ENCODE data around the gene PSMB10.

The PSMB10 gene

GRCh38 chr16:67963662-67964321 lies 27.1 kb upstream of the PSMB10 start:
- no peak for DNase-seq

DNA sequence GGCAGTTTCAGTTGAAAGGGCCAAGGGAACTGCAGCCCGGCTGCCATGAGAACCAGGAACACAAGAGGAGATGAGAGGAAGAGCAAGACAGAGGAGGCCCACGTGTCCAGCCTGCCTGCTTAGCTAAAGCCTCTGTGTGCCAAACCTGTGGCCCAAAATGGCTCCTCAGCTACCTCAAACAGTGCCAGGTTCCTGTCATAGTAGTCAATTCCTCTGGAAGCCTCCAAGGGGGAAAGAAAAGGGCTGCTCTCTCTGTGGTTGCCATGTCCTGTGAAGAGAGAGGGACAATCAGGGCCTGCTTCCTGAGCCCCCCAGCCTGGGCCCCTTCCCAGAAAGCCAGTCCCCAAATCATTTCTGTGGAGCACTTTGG lies 26.6 kb upstream of the PSMB10 start:
- no peak for DNase-seq

- DNase-seq = no peak
Observed at GRCh38 chr16:67962135-67962534, 25.5 kb upstream of the PSMB10 start.

DNA sequence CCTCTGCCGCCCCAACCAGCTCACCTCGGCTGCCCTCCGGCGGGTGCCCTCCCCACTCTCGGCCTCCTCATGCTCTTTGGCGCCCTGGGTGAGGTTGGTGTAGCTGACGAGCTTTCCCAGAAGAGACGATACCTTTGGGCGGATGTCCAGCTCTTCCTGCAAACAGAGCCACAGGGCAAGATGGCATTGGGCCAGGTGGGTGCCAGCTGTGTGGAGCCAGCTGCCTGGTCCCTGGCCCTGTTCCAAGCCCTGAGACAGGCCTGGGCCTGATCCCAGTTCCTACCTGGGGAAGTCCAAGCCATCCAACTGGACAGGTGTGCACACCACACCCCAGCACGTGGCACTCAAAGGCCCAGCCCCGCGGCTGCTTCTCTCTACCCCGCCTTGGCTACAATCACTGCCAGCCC lies 24.9 kb upstream of the PSMB10 start:
- DNase-seq = no peak

DNA sequence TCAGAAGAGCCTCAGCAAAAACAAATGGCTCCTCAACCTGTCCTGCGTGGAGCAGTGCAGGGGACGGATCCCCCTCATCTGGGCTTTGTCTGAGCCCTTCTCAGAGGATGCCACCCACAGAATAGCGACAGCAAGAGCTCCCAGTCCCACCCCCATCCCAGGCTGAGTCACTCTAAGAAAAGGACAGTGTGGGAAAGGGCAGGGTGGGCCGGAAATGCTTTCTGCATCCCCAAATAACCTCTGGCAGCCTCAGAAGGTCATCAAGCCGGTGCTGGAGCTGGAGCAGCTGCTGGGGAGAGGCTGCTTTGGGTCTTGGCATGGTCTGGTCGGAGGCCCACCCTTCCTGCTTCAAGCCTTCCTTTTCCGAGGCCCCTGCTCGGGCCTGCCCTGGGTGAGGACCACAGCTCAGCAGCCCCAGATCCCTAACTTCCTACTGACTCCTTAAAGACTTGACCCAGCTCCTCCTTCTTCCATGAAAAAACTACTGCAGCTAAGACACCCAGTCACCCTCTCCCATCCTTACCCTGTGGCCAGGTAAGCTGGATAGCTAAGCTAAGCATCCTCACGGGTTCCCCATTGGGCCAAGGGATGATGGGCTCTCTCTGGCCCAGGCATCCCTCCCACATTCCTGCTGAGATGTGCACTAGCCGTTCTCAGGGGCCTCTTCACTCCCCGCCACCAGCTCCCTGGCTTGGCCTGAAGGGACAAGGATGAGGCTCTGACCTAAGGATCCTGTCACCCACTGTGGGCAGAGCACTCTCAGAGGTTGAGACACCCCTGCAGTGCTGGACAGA lies 23.1 kb upstream of the PSMB10 start:
- no peak for DNase-seq

DNA sequence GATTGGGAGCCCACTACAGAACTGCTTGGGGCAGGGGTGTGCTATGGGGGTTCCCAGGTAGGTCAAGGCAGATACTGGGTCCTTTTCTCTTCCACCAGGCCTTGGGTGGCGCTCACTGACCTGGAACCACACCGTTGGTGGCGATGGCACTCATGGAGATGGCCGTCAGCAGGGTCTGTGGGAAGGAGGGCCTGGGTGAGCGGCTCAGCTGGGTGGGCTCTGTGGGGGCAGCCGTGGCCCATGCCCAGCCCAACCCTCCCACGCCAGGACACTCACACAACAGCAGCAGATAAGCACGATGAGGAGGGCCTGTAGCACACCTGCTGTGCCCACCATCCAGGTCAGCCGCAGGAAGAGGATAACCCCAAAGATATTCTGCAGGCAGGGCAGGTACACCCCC lies 21.0 kb upstream of the PSMB10 start:
- no peak for DNase-seq

- no peak for DNase-seq
Observed at GRCh38 chr16:67954421-67955196, 18.0 kb upstream of the PSMB10 start.

- no peak for DNase-seq
Observed at GRCh38 chr16:67953641-67954375, 17.2 kb upstream of the PSMB10 start.

DNA sequence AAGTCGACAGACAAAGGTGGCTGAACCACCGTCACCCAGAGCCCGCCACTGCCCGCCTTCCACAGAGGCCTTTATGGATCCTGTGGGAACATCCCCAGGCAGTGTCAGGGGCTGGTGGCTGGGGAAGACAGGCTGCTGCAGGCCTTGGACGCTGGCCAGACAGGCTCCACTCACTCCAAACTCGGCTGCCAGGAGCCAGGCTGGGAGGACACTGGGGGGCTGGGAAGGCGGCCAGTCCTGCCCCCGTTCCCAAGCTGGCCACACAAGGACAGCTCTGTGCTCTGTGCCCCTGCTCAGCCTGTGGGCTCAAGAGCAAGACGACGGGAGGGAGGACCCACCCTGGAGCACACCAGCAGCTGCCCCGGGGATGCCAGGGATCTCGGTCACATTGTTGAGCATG lies 14.8 kb upstream of the PSMB10 start:
- DNase-seq = no peak

- no peak for DNase-seq
Observed at GRCh38 chr16:67950335-67950843, 13.7 kb upstream of the PSMB10 start.

GRCh38 chr16:67949645-67950044 lies 13.0 kb upstream of the PSMB10 start:
- no peak for DNase-seq

DNA sequence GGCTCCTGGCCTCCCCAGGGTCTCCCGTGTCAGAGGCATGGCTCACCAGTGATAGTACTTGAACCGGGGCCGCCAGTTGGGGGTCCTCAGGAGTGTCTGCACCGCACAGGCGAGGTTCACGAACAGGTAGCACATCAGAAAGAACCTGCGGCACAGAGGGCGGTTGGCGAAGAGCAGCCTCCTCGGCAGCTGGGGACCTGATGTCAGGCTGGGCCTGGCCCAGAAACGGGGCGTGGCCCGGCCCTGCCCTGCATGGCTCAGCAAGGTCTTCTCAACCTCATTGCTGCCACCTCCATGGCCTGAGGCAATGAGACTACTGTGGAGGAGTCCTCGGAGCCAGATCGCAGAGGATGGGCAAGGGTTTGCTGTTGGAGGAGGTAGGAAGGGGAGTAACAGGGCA lies 11.4 kb upstream of the PSMB10 start:
- DNase-seq = no peak

DNA sequence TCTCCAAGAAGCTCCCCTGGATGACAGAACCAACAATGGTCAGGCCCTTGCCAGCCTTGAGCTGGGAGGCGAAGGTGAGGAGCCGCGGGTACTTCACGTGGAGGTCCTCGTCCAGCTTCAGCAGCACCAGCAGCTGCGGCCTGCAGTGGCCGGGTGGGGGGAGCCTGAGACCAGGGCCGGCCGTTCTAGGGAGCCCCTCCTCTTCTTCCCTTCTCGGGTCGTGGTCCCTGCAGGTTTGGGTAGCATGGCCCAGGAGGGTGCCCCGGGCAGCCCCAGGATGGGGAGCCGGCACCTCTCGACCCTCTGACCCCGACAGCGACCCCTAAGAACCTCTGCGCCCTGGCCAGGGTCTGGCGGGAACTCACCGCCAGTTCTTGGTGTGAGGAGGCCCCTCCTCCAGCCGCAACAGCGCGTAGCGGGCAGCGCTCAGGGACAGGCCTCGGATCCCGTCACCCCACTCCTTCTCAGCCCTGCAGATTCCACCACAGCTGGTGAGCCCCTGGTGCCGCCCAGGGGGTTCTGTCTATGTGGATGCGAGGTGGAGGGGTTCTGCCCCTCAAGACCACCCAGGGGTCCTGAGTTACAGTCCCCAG lies 10.4 kb upstream of the PSMB10 start:
- no peak for DNase-seq

GRCh38 chr16:67946128-67946569 lies 9.5 kb upstream of the PSMB10 start:
- DNase-seq = no peak

DNA sequence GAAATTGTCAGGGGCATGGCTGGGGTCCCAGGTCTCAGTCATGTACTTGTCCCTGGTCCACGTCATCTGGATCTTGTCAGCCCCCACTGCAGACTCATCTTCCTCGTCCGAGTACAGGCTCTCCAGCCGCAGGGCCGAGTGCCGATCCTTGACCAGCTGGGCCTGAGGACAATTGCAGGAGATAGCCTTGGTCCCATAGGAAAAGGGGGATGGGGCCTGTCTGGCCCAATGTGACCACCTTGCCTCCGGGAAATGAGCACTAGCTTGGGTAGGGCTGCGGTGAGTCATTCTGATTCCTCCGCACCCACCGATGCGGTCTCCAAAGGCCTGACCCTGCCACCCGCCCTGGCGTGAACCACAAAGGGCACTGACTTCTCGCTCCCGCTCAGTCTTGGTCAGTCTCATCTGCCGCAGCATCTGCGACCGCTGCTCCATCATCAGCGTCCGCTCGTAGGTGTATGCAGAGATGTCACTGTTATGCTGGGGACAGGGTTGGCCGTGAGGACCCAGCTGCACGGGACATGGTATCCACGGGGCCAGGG lies 8.8 kb upstream of the PSMB10 start:
- no peak for DNase-seq

- no peak for DNase-seq
Observed at GRCh38 chr16:67944690-67945391, 8.2 kb upstream of the PSMB10 start.

DNA sequence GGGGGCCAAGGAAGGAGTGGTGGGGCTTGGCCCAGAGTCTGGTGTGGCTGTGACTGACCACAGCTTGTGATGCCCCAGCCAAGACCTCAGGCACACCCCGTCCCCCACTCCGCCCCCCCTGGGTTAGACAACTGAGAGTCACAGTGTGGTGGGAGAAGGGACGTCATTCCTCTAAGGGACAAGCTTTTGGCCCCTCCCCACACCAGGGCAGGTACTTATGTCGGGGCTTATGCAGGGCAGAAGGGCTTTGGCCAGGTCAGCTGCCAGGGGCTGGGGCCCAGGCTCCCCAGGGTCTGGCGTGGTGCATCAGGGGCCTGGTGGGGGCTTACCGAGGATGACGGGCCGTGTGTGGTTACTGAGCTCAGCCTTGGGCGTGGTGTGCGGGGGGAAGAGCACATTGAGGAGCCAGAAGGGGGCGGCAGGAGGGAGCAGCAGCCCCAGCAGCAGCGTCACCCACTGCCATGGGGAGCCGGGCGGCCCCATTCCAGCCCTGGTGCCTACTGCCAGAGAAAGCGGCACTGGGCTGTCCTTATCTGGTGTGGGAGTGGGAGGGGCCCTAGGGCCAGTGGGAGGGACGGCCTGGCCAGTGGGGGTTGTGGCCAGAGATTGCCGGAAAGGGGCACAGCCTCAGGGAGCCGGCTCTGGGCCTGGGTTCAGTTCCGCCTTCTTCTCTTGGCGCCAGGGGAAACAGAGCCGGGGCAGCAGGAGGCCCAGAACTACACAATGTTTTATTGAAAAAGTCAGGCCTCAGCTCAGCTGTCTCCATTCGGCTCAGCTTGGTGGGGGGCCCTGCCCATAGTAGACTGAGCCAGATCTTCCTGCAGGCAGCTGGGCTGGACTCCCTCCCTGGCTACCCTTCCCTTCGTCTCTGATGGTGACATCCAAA lies 7.2 kb upstream of the PSMB10 start, which contains the start of gene LCAT:
Gene LCAT, minus strand, starts transcription at position 502 of the 886 bp plus-strand sequence. Its CDS starts 19 bp downstream, at position 483.
- DNase-seq = no peak

DNA sequence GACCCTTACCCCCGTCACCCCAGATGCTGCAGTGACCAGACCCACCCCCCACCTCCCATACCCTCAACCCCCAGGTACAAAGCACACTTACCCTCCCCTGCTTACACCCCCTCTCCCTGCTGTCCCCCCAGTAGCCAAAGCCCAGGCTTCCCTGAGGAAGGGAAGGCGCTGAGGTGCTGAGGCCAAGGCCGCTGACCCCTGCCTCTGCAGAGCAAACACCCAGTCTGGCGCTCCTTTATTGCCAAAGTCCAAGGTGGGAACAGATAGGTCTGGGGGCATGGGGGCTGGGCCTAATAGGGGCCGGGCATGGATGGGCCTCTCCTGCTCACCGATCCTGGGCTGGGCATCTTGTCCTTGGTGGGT lies 6.6 kb upstream of the PSMB10 start:
- DNase-seq = no peak

DNA sequence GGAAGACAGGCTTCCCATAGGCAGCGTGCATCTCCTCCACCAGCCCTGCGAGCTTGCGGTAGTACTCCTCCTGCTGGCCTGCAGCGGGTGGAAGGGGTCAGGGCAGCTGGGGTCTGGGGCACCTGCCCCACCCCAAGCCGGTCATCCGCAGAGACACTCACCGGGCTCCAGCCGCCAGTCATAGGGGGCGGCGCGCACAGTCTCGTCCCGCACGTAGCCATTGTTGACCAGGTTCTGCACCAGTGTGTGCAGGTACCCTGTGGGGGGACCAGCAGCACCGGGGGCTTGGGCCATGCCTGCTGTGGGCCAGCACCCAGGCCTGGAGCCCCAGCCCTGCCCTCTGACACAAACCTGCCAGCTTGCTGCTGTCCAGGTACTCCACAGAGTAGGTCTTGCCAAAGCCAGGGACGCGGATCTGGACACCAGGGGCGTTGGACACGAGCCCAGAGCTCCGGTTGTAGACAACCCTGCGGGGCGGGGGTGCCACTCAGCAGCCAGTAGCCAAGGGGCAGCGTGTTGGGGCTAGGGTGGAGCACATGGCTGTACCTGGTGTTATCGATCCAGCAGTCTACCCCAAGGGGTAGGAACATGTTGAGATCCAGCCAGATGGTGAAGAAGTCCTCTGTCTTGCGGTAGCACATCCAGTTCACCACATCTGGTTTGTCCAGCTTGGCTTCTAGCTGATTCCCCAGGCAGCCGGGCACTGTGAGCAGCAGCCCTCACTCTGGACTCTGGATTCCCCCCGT lies 6.0 kb upstream of the PSMB10 start:
- no peak for DNase-seq

DNA sequence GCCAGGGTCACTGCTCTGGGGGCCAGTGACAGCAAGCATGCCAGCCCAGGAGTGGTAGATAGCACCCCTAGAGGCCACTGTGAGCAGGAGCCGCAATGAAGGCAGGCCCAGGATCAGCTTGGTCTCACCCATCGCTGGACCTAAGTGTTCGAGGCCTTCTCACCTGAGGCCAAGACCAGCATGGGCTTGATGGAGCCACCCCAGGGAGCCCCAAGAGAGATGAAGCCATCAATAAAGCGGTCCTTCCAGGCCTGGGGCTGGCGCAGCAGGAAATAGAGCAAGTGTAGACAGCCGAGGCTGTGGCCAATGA lies 5.5 kb upstream of the PSMB10 start:
- peak; percentile 27 for DNase-seq

Measured in central memory CD4-positive, alpha-beta T cell (primary cell).